GM12891 (cell line): Measurements from ENCODE around the gene ELOVL1.

Experiments used
- POLR2A ChIP-seq: IDR thresholded peaks from 2 replicates; pipeline ENCODE4 v1.6.1; 2011; ENCODE audit warnings: low read depth, low read length, control low read depth
- POLR2AphosphoS5 ChIP-seq: IDR thresholded peaks from 2 replicates; pipeline ENCODE4 v1.6.1; 2011; ENCODE audit warnings: low read depth, low read length, control low read depth
- TAF1 ChIP-seq: IDR thresholded peaks from 2 replicates; pipeline ENCODE4 v1.6.1; 2011; ENCODE audit warnings: low read depth, low read length, control low read depth

GRCh38 chr1:43339584-43340232, 28.1 kb downstream of the ELOVL1 start:
- no peak for TF ChIP-seq POLR2A
- TF ChIP-seq POLR2AphosphoS5 = no peak
- no peak for TF ChIP-seq TAF1
